Cardiac muscle cell (in vitro differentiated cells and primary cell): ENCODE measurements around the gene TNRC18. TPM values are rescaled to one million over a fixed set of nuclear protein-coding genes. Genes with fewer than 3 reads are reported as not detected.

Source experiments
- DNase-seq, 2 donors: peaks; one replicate each; pipeline versions ENCODE4 v3.0.0 to v3.0.0-alpha.2; 2010 to 2017; ENCODE audit warnings: low read depth in 1 of 2, low spot score in 1 of 2
- H3K27ac ChIP-seq: fragments of 200-600 bp; sonication (generic); 2 replicates; pipeline ENCODE4 v1.5.1; 2016
- H3K27me3 ChIP-seq: fragments of 200-600 bp; sonication (generic); 2 replicates; pipeline ENCODE4 v1.6.0; 2016; ENCODE audit warnings: control low read depth
- H3K36me3 ChIP-seq: fragments of 200-600 bp; sonication (generic); 2 replicates; pipeline ENCODE4 v1.5.1; 2016; ENCODE audit warnings: control low read depth
- H3K4me1 ChIP-seq: fragments of 200-600 bp; sonication (generic); 2 replicates; pipeline ENCODE4 v1.8.1; 2017; ENCODE audit warnings: low read depth, mild to moderate bottlenecking, mixed run types
- H3K4me3 ChIP-seq: fragments of 200-600 bp; sonication (generic); 2 replicates; pipeline ENCODE4 v1.5.1; 2016; ENCODE audit warnings: mild to moderate bottlenecking
- H3K9me3 ChIP-seq: fragments of 200-600 bp; sonication (generic); 2 replicates; pipeline ENCODE4 v1.5.1; 2017; ENCODE audit warnings: low read depth, mild to moderate bottlenecking, control low read depth
- polyA plus RNA-seq: library from polyadenylated mRNA; unstranded; fragments of >200 nt; fragmentation: Nextera tagmentation; extraction: Ambion mirVana; gene quantifications from 2 replicates; pipeline ENCODE4 v1.2.1, GENCODE V29; 2016
- total RNA-seq: library from RNA; depleted of rRNA; stranded (reverse); fragments of >200 nt; gene quantifications from 2 replicates; pipeline ENCODE4 v1.2.3, GENCODE V29; 2016
- TF ChIP-seq, protein P1 (sequence below): IDR thresholded peaks from 2 replicates; pipeline ENCODE4 v1.5.1; 2012; ENCODE audit warnings: low read depth, mild to moderate bottlenecking, low read length

Gene TNRC18
- total and polyA plus RNA-seq, 2 experiments from 2014 or later = 15.1 to 180 TPM

DNA sequence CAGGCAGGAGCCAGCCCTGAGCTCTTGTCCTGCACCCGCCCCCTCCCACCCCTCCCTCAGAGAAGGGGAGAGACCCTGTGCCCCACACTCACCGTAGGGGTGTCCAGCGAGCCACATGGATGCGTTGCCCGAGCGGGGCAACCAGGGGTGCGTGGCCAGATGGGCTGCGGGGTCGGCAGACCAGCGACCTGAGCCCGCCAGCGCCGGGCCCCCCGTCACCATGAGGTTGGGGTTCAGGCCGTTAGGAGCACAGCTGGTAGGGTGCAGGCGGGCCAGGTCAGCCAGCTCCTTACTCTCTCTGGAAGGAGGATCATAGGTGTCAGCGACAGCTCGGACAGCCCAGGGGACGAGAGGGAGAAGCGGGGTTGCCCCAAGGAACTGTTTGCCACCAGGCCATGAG lies 46.4 kb downstream of the TNRC18 start:
- no peak overlapping the region for H3K27ac ChIP-seq
- peaks cover 24% of the 10 kb centered on the region for H3K36me3 ChIP-seq
- no peaks in the 10 kb centered on the region for H3K27me3 ChIP-seq
- TF ChIP-seq, protein P1, sequence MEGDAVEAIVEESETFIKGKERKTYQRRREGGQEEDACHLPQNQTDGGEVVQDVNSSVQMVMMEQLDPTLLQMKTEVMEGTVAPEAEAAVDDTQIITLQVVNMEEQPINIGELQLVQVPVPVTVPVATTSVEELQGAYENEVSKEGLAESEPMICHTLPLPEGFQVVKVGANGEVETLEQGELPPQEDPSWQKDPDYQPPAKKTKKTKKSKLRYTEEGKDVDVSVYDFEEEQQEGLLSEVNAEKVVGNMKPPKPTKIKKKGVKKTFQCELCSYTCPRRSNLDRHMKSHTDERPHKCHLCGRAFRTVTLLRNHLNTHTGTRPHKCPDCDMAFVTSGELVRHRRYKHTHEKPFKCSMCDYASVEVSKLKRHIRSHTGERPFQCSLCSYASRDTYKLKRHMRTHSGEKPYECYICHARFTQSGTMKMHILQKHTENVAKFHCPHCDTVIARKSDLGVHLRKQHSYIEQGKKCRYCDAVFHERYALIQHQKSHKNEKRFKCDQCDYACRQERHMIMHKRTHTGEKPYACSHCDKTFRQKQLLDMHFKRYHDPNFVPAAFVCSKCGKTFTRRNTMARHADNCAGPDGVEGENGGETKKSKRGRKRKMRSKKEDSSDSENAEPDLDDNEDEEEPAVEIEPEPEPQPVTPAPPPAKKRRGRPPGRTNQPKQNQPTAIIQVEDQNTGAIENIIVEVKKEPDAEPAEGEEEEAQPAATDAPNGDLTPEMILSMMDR = no peak
- H3K9me3 ChIP-seq = no peaks in the 10 kb centered on the region
- H3K4me3 ChIP-seq = no peak overlapping the region
- DNase-seq = no peak
- H3K4me1 ChIP-seq = peaks cover 7% of the 10 kb centered on the region

DNA sequence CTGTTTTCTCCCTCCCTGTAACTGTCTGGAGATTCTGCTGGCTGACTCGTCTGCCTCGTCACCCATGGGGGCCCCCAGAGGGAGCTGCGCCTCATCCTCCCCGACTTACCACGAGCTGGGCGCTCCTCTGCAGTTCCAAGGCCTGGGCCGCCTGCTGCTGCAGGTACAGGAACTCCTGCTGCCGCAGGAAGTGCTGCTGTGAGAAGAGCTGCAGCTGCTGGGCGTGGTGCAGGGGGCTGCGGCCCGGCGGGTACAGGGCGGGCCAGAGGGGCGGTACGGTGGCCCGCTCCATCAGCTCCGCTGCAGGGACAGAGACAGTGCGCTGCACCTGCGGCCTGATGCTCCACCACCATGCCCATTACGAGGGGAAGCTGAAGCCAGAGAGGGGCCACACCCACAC lies 47.7 kb downstream of the TNRC18 start:
- Histone ChIP-seq H3K36me3 (peaks cover 26% of the 10 kb centered on the region), H3K27me3 (no peaks in the 10 kb centered on the region), H3K27ac (no peak overlapping the region), H3K4me3 (no peak overlapping the region), H3K4me1 (no peaks in the 10 kb centered on the region), H3K9me3 (no peaks in the 10 kb centered on the region)
- TF ChIP-seq, protein P1 = no peak
- DNase-seq = no peak

DNA sequence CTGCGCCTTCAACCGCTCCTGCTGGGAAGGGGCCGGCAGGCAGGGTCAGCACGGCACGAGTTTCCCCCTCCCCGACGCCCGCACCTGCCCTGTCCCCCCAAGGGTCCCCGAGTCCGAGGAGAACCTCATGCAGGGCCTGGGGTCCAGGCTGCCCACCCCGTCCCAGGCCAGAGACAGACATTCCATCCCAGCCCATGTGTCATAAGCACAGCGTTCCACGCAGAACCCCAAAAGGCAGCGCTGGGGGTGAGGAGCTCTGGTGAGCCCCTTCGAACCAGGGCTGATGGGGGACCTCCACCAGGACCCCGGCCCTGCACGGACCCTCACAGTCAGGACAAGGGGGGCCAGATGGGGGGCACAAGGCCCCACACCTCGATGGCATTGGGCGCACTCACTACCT lies 49.2 kb downstream of the TNRC18 start:
- Histone ChIP-seq H3K36me3 (peaks cover 37% of the 10 kb centered on the region), H3K27me3 (no peaks in the 10 kb centered on the region), H3K4me1 (no peaks in the 10 kb centered on the region), H3K4me3 (no peak overlapping the region), H3K9me3 (no peaks in the 10 kb centered on the region), H3K27ac (no peak overlapping the region)
- TF ChIP-seq, protein P1 = no peak
- no peak for DNase-seq

DNA sequence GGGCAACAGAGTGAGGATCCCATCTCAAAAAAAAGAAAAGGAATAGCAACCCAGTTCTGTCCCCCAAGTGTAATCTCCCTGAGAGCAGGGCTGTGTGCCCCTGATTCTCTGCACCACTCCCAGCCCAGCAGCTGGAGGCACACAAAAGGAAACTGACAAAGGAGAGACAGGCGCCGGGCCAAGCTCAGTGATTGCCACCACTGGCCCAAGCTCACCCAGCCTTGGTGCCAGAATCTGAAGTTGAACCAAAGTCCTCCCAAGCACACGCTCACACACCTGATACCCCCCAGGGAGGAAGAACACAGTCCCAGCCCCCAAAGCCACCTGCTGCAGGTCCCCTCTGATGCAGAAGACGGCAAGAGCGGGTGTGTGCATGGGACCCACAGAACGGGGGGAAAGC lies 50.3 kb downstream of the TNRC18 start:
- no peak overlapping the region for H3K27ac ChIP-seq
- no peak for DNase-seq
- no peaks in the 10 kb centered on the region for H3K27me3 ChIP-seq
- H3K4me1 ChIP-seq = no peaks in the 10 kb centered on the region
- TF ChIP-seq, protein P1 = no peak
- no peaks in the 10 kb centered on the region for H3K9me3 ChIP-seq
- peaks cover 37% of the 10 kb centered on the region for H3K36me3 ChIP-seq
- H3K4me3 ChIP-seq = no peak overlapping the region

DNA sequence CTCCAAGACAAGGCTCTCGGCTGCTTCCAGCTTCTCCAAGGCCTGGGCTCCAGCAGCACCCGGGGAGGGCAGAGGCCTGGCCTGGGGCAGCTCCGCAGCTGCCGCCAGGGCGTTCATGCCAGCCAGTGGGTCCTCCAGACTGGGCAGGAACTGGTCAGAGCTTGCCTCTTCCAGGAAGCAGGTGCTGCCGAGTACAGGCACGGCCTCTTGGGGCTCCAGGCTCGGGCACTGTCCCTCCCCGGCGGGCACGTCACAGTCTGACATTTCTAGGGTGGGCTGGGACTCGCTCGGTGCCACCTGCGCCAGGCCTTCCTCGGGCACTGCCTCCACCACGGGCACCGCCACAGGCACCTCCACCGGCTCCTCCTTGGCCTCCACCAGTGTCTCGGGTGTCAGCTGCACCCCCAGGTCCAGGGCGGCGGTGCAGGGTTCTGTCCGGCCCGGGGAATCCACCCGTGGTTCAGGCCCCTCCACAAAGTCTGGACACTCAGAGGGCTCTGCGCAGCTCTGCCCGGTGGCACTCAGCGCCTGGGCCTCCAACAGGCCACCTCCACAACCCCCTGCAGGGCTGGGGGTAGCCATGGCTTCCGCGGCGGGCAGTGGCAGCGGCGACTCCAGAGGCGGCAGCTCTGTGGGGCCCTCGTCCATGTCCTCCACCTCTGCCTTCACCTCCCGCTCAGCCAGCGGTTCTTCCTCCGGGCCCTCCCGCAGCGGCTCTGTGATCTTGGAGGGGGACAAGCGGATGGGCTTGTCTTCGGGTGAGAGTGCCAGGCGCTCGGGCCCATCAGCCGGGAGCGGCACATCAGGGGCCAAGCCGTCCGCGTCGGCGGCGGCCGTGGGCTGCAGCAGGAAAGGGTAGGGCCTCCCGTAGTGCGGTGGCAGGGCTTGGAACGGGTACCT lies 52.9 kb downstream of the TNRC18 start:
- Histone ChIP-seq H3K27me3 (no peaks in the 10 kb centered on the region), H3K27ac (peak overlapping the region; percentile 39), H3K9me3 (no peaks in the 10 kb centered on the region), H3K36me3 (peaks cover 32% of the 10 kb centered on the region), H3K4me1 (no peaks in the 10 kb centered on the region), H3K4me3 (no peak overlapping the region)
- TF ChIP-seq, protein P1 = no peak
- no peak for DNase-seq
